ENCODE measurements around the gene CWF19L2.

CWF19L2 gene

GRCh38 chr11:107370390-107370789, 87.2 kb downstream of the CWF19L2 start:
- H3K4ac ChIP-seq (ENCODE audit: low read length) = no peak overlapping the region
- no peak overlapping the region for H2AK5ac ChIP-seq (ENCODE audit: low read depth, low read length)
- no peak overlapping the region for H3K14ac ChIP-seq (ENCODE audit: low read length)
- H3K9ac ChIP-seq (ENCODE audit: low read depth, low read length, poor library complexity) = no peak overlapping the region
- H3K4me2 ChIP-seq (ENCODE audit: insufficient read depth, low read length, poor library complexity, severe bottlenecking) = no peak overlapping the region
- no peak overlapping the region for H3K4me3 ChIP-seq (ENCODE audit: low read length in 2 of 2)
- no peaks in the 10 kb centered on the region for H3K4me1 ChIP-seq (ENCODE audit: control insufficient read depth in 2 of 2, insufficient read depth in 1 of 2, low read depth in 1 of 2, low read length in 2 of 2)
- no peak overlapping the region for H4K8ac ChIP-seq (ENCODE audit: low read depth, low read length)
- H4K91ac ChIP-seq (ENCODE audit: low read depth, low read length, poor library complexity) = no peak overlapping the region
- no peak overlapping the region for H2BK12ac ChIP-seq (ENCODE audit: low read length)
- H2BK15ac ChIP-seq (ENCODE audit: low read length) = no peak overlapping the region
- no peak overlapping the region for H2BK5ac ChIP-seq (ENCODE audit: low read length)
- no peaks in the 10 kb centered on the region for H3K27me3 ChIP-seq (ENCODE audit: control insufficient read depth in 3 of 3, insufficient read depth in 3 of 3, low read depth in 1 of 3, low read length in 3 of 3)
- H2BK120ac ChIP-seq (ENCODE audit: low read depth, low read length) = no peak overlapping the region
- H3K27ac ChIP-seq (replicated peaks; ENCODE audit: low read length) = no peak overlapping the region
- H3K36me3 ChIP-seq (replicated peaks in 1 of 2; ENCODE audit: control insufficient read depth in 2 of 2, insufficient read depth in 2 of 2, low read length in 2 of 2) = no peaks in the 10 kb centered on the region
- no peak for DNase-seq (ENCODE audit: low spot score)
- H3K18ac ChIP-seq (ENCODE audit: low read length) = no peak overlapping the region
- H3K9me3 ChIP-seq (replicated peaks in 1 of 2; ENCODE audit: control insufficient read depth in 2 of 2, insufficient read depth in 1 of 2, low read depth in 1 of 2, low read length in 2 of 2) = no peaks in the 10 kb centered on the region
- no peak overlapping the region for H2AFZ ChIP-seq (ENCODE audit: low read length)
- WGBS, 2 donors (ENCODE audit: extremely low coverage in 2 of 2, insufficient read length in 2 of 2, insufficient replicate concordance in 1 of 2) = no CpG with 5 or more reads among the region's 1 CpG
- no peaks in the 10 kb centered on the region for H3K79me1 ChIP-seq (ENCODE audit: low read depth, low read length)
- H3K23ac ChIP-seq (ENCODE audit: low read depth, low read length, poor library complexity) = no peak overlapping the region

- Histone ChIP-seq H3K14ac (ENCODE audit: low read length) (no peak overlapping the region), H2BK15ac (ENCODE audit: low read length) (no peak overlapping the region), H3K4me3 (ENCODE audit: low read length in 2 of 2) (no peak overlapping the region), H3K9me3 (replicated peaks in 1 of 2; ENCODE audit: control insufficient read depth in 2 of 2, insufficient read depth in 1 of 2, low read depth in 1 of 2, low read length in 2 of 2) (peaks cover 0 to 3% of the 10 kb centered on the region in 2 donors), H3K27me3 (ENCODE audit: control insufficient read depth in 3 of 3, insufficient read depth in 3 of 3, low read depth in 1 of 3, low read length in 3 of 3) (no peaks in the 10 kb centered on the region), H2AK5ac (ENCODE audit: low read depth, low read length) (no peak overlapping the region), H3K4me1 (ENCODE audit: control insufficient read depth in 2 of 2, insufficient read depth in 1 of 2, low read depth in 1 of 2, low read length in 2 of 2) (no peaks in the 10 kb centered on the region), H3K18ac (ENCODE audit: low read length) (no peak overlapping the region), H3K79me1 (ENCODE audit: low read depth, low read length) (no peaks in the 10 kb centered on the region), H3K9ac (ENCODE audit: low read depth, low read length, poor library complexity) (no peak overlapping the region), H3K4me2 (ENCODE audit: insufficient read depth, low read length, poor library complexity, severe bottlenecking) (no peak overlapping the region), H3K23ac (ENCODE audit: low read depth, low read length, poor library complexity) (no peak overlapping the region), H3K27ac (replicated peaks; ENCODE audit: low read length) (no peak overlapping the region), H2BK120ac (ENCODE audit: low read depth, low read length) (no peak overlapping the region), H2BK12ac (ENCODE audit: low read length) (no peak overlapping the region), H3K36me3 (replicated peaks in 1 of 2; ENCODE audit: control insufficient read depth in 2 of 2, insufficient read depth in 2 of 2, low read length in 2 of 2) (no peaks in the 10 kb centered on the region), H4K8ac (ENCODE audit: low read depth, low read length) (no peak overlapping the region), H4K91ac (ENCODE audit: low read depth, low read length, poor library complexity) (no peak overlapping the region), H2AFZ (ENCODE audit: low read length) (no peak overlapping the region), H2BK5ac (ENCODE audit: low read length) (no peak overlapping the region), H3K4ac (ENCODE audit: low read length) (no peak overlapping the region)
- DNase-seq (ENCODE audit: low spot score) = no peak
- no CpG with 5 or more reads among the region's 4 CpGs for WGBS, 2 donors (ENCODE audit: extremely low coverage in 2 of 2, insufficient read length in 2 of 2, insufficient replicate concordance in 1 of 2)
Measured at GRCh38 chr11:107359701-107360100, 97.9 kb downstream of the CWF19L2 start.

- Histone ChIP-seq H3K4me2 (ENCODE audit: insufficient read depth, low read length, poor library complexity, severe bottlenecking) (no peak overlapping the region), H3K9ac (ENCODE audit: low read depth, low read length, poor library complexity) (no peak overlapping the region), H3K18ac (ENCODE audit: low read length) (no peak overlapping the region), H2AFZ (ENCODE audit: low read length) (no peak overlapping the region), H3K23ac (ENCODE audit: low read depth, low read length, poor library complexity) (no peak overlapping the region), H3K14ac (ENCODE audit: low read length) (no peak overlapping the region), H4K8ac (ENCODE audit: low read depth, low read length) (no peak overlapping the region), H4K91ac (ENCODE audit: low read depth, low read length, poor library complexity) (no peak overlapping the region), H3K4ac (ENCODE audit: low read length) (no peak overlapping the region), H3K4me1 (ENCODE audit: control insufficient read depth in 2 of 2, insufficient read depth in 1 of 2, low read depth in 1 of 2, low read length in 2 of 2) (no peaks in the 10 kb centered on the region), H3K27ac (replicated peaks; ENCODE audit: low read length) (no peak overlapping the region), H2BK15ac (ENCODE audit: low read length) (no peak overlapping the region), H3K27me3 (ENCODE audit: control insufficient read depth in 3 of 3, insufficient read depth in 3 of 3, low read depth in 1 of 3, low read length in 3 of 3) (no peaks in the 10 kb centered on the region), H2AK5ac (ENCODE audit: low read depth, low read length) (no peak overlapping the region), H2BK120ac (ENCODE audit: low read depth, low read length) (no peak overlapping the region), H3K4me3 (ENCODE audit: low read length in 2 of 2) (no peak overlapping the region), H3K79me1 (ENCODE audit: low read depth, low read length) (no peaks in the 10 kb centered on the region), H3K9me3 (replicated peaks in 1 of 2; ENCODE audit: control insufficient read depth in 2 of 2, insufficient read depth in 1 of 2, low read depth in 1 of 2, low read length in 2 of 2) (peaks cover 0 to 3% of the 10 kb centered on the region in 2 donors), H2BK12ac (ENCODE audit: low read length) (no peak overlapping the region), H3K36me3 (replicated peaks in 1 of 2; ENCODE audit: control insufficient read depth in 2 of 2, insufficient read depth in 2 of 2, low read length in 2 of 2) (peaks cover 0 to 6% of the 10 kb centered on the region in 2 donors), H2BK5ac (ENCODE audit: low read length) (no peak overlapping the region)
- no peak for DNase-seq (ENCODE audit: low spot score)
- no CpG with 5 or more reads among the region's 1 CpG for WGBS, 2 donors (ENCODE audit: extremely low coverage in 2 of 2, insufficient read length in 2 of 2, insufficient replicate concordance in 1 of 2)
Measured at GRCh38 chr11:107357877-107358276, 99.7 kb downstream of the CWF19L2 start.

DNA sequence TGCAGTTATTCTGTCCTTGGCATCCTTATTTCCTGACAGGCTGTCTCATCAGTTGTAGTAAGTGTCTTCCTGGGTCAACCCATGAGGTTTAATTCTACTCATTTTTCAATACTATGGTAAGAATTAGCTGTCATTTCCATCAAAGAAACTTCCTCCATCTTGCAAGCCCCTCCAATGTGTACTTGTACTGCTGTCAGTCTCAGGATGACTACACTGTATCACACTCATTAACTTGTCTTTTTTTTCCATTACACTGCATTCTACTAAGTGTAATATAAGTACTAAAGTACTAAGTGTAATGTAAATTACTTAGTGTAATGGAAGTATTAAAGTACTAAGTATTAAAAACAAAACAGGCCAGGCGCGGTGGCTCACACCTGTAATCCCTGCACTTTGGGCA, 102.8 kb downstream of the CWF19L2 start:
- Histone ChIP-seq H3K4me1 (ENCODE audit: control insufficient read depth in 2 of 2, insufficient read depth in 1 of 2, low read depth in 1 of 2, low read length in 2 of 2) (no peaks in the 10 kb centered on the region), H3K4me2 (ENCODE audit: insufficient read depth, low read length, poor library complexity, severe bottlenecking) (no peak overlapping the region), H4K91ac (ENCODE audit: low read depth, low read length, poor library complexity) (no peak overlapping the region), H3K9ac (ENCODE audit: low read depth, low read length, poor library complexity) (no peak overlapping the region), H3K27ac (replicated peaks; ENCODE audit: low read length) (no peak overlapping the region), H3K27me3 (ENCODE audit: control insufficient read depth in 3 of 3, insufficient read depth in 3 of 3, low read depth in 1 of 3, low read length in 3 of 3) (no peaks in the 10 kb centered on the region), H2AFZ (ENCODE audit: low read length) (no peak overlapping the region), H2AK5ac (ENCODE audit: low read depth, low read length) (no peak overlapping the region), H2BK15ac (ENCODE audit: low read length) (no peak overlapping the region), H3K9me3 (replicated peaks in 1 of 2; ENCODE audit: control insufficient read depth in 2 of 2, insufficient read depth in 1 of 2, low read depth in 1 of 2, low read length in 2 of 2) (no peaks in the 10 kb centered on the region), H2BK12ac (ENCODE audit: low read length) (no peak overlapping the region), H3K4me3 (ENCODE audit: low read length in 2 of 2) (no peak overlapping the region), H4K8ac (ENCODE audit: low read depth, low read length) (no peak overlapping the region), H3K36me3 (replicated peaks in 1 of 2; ENCODE audit: control insufficient read depth in 2 of 2, insufficient read depth in 2 of 2, low read length in 2 of 2) (peaks cover 0 to 13% of the 10 kb centered on the region in 2 donors), H3K18ac (ENCODE audit: low read length) (no peak overlapping the region), H3K23ac (ENCODE audit: low read depth, low read length, poor library complexity) (no peak overlapping the region), H2BK5ac (ENCODE audit: low read length) (no peak overlapping the region), H2BK120ac (ENCODE audit: low read depth, low read length) (no peak overlapping the region), H3K4ac (ENCODE audit: low read length) (no peak overlapping the region), H3K14ac (ENCODE audit: low read length) (no peak overlapping the region), H3K79me1 (ENCODE audit: low read depth, low read length) (no peaks in the 10 kb centered on the region)
- no peak for DNase-seq (ENCODE audit: low spot score)
- WGBS, 2 donors (ENCODE audit: extremely low coverage in 2 of 2, insufficient read length in 2 of 2, insufficient replicate concordance in 1 of 2) = no CpG with 5 or more reads among the region's 2 CpGs

All from neuronal stem cell (in vitro differentiated cells).